Activated CD8-positive, alpha-beta memory T cell treated with anti-CD3 and anti-CD28 coated beads, Interleukin-2, amount 50 U/mL, for 4 hours (primary cell): ENCODE data around the gene ESD.
A peak's percentile ranks its signal among the peaks of the same experiment; 100 is the strongest.
"Not testable (repeated sequence)": the region's sequence is repeated elsewhere in the genome, so short reads cannot be mapped to it uniquely, and the experiment has no call there.

Experiments used
- DNase-seq: peaks from one replicate; pipeline ENCODE4 v3.0.0-alpha.2; 2020

The ESD gene

GRCh38 chr13:46796515-46797474 lies at the start of gene ESD:
Gene ESD (minus strand): TSS chr13:46797161. CDS start chr13:46791413, 5,748 bp downstream.
- peak; percentile 91 for DNase-seq

- no peak for DNase-seq
Measured at GRCh38 chr13:46846726-46847125, 49.8 kb upstream of the ESD start.

GRCh38 chr13:46845146-46845545 lies 48.2 kb upstream of the ESD start:
- DNase-seq, result no peak

GRCh38 chr13:46844431-46844830 lies 47.5 kb upstream of the ESD start:
- DNase-seq, result no peak

- no peak for DNase-seq
Measured at GRCh38 chr13:46839399-46839798, 42.4 kb upstream of the ESD start.

GRCh38 chr13:46834657-46835056 lies 37.7 kb upstream of the ESD start:
- no peak for DNase-seq

GRCh38 chr13:46831588-46832194 lies 34.7 kb upstream of the ESD start:
- peak; percentile 18 for DNase-seq

GRCh38 chr13:46830405-46831005 lies 33.5 kb upstream of the ESD start:
- no peak for DNase-seq

GRCh38 chr13:46822551-46822950 lies 25.6 kb upstream of the ESD start:
- DNase-seq, result no peak

- no peak for DNase-seq
Measured at GRCh38 chr13:46817838-46818476, 21.0 kb upstream of the ESD start.

- DNase-seq, result no peak
Measured at GRCh38 chr13:46817095-46817494, 20.1 kb upstream of the ESD start.

- DNase-seq, result no peak
Measured at GRCh38 chr13:46816371-46816770, 19.4 kb upstream of the ESD start.

- no peak for DNase-seq
Measured at GRCh38 chr13:46812301-46812797, 15.4 kb upstream of the ESD start.

- no peak for DNase-seq
Measured at GRCh38 chr13:46810440-46810839, 13.5 kb upstream of the ESD start.

GRCh38 chr13:46804921-46805320 lies 8.0 kb upstream of the ESD start:
- not testable (repeated sequence) for DNase-seq

- DNase-seq, result no peak
Measured at GRCh38 chr13:46804391-46804815, 7.4 kb upstream of the ESD start.

- DNase-seq, result no peak
Measured at GRCh38 chr13:46803586-46803985, 6.6 kb upstream of the ESD start.

GRCh38 chr13:46801858-46802257 lies 4.9 kb upstream of the ESD start:
- DNase-seq, result no peak

- no peak for DNase-seq
Measured at GRCh38 chr13:46799139-46799538, 2.2 kb upstream of the ESD start.

GRCh38 chr13:46797501-46798237 lies 708 bp upstream of the ESD start:
- no peak for DNase-seq

- no peak for DNase-seq
Measured at GRCh38 chr13:46796129-46796514, 839 bp downstream of the ESD start.

GRCh38 chr13:46795321-46795720 lies 1.6 kb downstream of the ESD start:
- no peak for DNase-seq
